Renal pelvis (tissue), 4 donors: Measurements from ENCODE around the gene DENND6B. TPM values are rescaled to one million over a fixed set of nuclear protein-coding genes. Genes with fewer than 3 reads are reported as not detected.

Experiments used
- DNase-seq: peaks from one replicate; pipeline ENCODE4 v3.0.0-alpha.2; 2013
- polyA plus RNA-seq, 3 donors: library from polyadenylated mRNA; unstranded; fragments of 120-200 nt; gene quantifications; one replicate each; pipeline ENCODE4 v1.2.1, GENCODE V29; 2013; ENCODE audit not compliant: insufficient read length in 3 of 3

Gene DENND6B
- polyA plus RNA-seq, 3 donors: 13.9 to 18.7 (median 18.5) TPM

GRCh38 chr22:50289942-50290630 lies 36.7 kb downstream of the DENND6B start:
- no peak for DNase-seq

GRCh38 chr22:50289151-50289941 lies 37.5 kb downstream of the DENND6B start:
- DNase-seq: no peak

- DNase-seq: no peak
Observed at GRCh38 chr22:50287731-50288130, 39.1 kb downstream of the DENND6B start.

GRCh38 chr22:50286701-50287318 lies 40.0 kb downstream of the DENND6B start:
- DNase-seq: no peak

GRCh38 chr22:50286275-50286674 lies 40.5 kb downstream of the DENND6B start:
- no peak for DNase-seq

GRCh38 chr22:50285568-50286229 lies 41.1 kb downstream of the DENND6B start:
- no peak for DNase-seq

- DNase-seq: no peak
Observed at GRCh38 chr22:50284479-50284878, 42.3 kb downstream of the DENND6B start.

GRCh38 chr22:50283821-50284220 lies 43.0 kb downstream of the DENND6B start:
- no peak for DNase-seq

- DNase-seq: no peak
Observed at GRCh38 chr22:50282361-50283155, 44.3 kb downstream of the DENND6B start.

- DNase-seq: no peak
Observed at GRCh38 chr22:50281957-50282356, 44.9 kb downstream of the DENND6B start.

GRCh38 chr22:50281384-50281760 lies 45.4 kb downstream of the DENND6B start:
- DNase-seq: no peak

GRCh38 chr22:50280708-50281383 lies 46.0 kb downstream of the DENND6B start:
- no peak for DNase-seq

GRCh38 chr22:50280022-50280707 lies 46.6 kb downstream of the DENND6B start:
- DNase-seq: no peak

GRCh38 chr22:50278956-50279619 lies 47.7 kb downstream of the DENND6B start:
- DNase-seq: no peak

GRCh38 chr22:50278461-50278860 lies 48.4 kb downstream of the DENND6B start:
- DNase-seq: no peak

GRCh38 chr22:50277761-50278160 lies 49.1 kb downstream of the DENND6B start:
- DNase-seq: no peak

- no peak for DNase-seq
Observed at GRCh38 chr22:50276143-50276542, 50.7 kb downstream of the DENND6B start.

- no peak for DNase-seq
Observed at GRCh38 chr22:50275181-50276055, 51.4 kb downstream of the DENND6B start.

- no peak for DNase-seq
Observed at GRCh38 chr22:50274771-50275170, 52.0 kb downstream of the DENND6B start.
